Neural cell (in vitro differentiated cells): ENCODE measurements around the gene FMN2. TPM values are rescaled to one million over a fixed set of nuclear protein-coding genes. Genes with fewer than 3 reads are reported as not detected.

Experiments used
- H2AFZ ChIP-seq: fragments of 200-600, 300-800 bp; sonication (generic), shearing (Covaris generic); 2 replicates; pipeline ENCODE4 v1.6.0; 2014; ENCODE audit warnings: low read depth, mild to moderate bottlenecking, antibody characterized with exemption, low read length, moderate library complexity
- H3F3A ChIP-seq: fragments of 200-600 bp; shearing (Covaris generic); 2 replicates; pipeline ENCODE4 v1.6.1; 2016; ENCODE audit warnings: mild to moderate bottlenecking, moderate library complexity, mixed read lengths, antibody characterized with exemption, low read length; ENCODE audit not compliant: insufficient read depth, poor library complexity, severe bottlenecking
- H3K27ac ChIP-seq: fragments of 200-600, 300-800 bp; sonication (generic), shearing (Covaris generic); 2 replicates; pipeline ENCODE4 v1.5.1; 2014; ENCODE audit warnings: mild to moderate bottlenecking, low read length, moderate library complexity
- H3K27me3 ChIP-seq: fragments of 300-800, 200-600 bp; sonication (generic), shearing (Covaris generic); 2 replicates; pipeline ENCODE4 v1.6.0; 2014; ENCODE audit warnings: mild to moderate bottlenecking, low read depth, low read length, moderate library complexity; ENCODE audit not compliant: insufficient read depth
- H3K36me3 ChIP-seq: fragments of 300-800, 200-600 bp; sonication (generic), shearing (Covaris generic); 2 replicates; pipeline ENCODE4 v1.5.1; 2014; ENCODE audit warnings: mild to moderate bottlenecking, antibody characterized with exemption, low read length, moderate library complexity; ENCODE audit not compliant: insufficient read depth
- H3K4me2 ChIP-seq: fragments of 300-800, 200-600 bp; sonication (generic), shearing (Covaris generic); 2 replicates; pipeline ENCODE4 v1.6.0; 2014; ENCODE audit warnings: mild to moderate bottlenecking, low read length
- H3K4me3 ChIP-seq: fragments of 300-800, 200-600 bp; sonication (generic), shearing (Covaris generic); 2 replicates; pipeline ENCODE4 v1.5.1; 2014; ENCODE audit warnings: mild to moderate bottlenecking, low read length, moderate library complexity
- H3K79me2 ChIP-seq: fragments of 200-600 bp; shearing (Covaris generic); replicated peaks from 2 replicates; pipeline ENCODE4 v1.6.0; 2014; ENCODE audit warnings: mild to moderate bottlenecking, low read length, moderate library complexity; ENCODE audit not compliant: insufficient read depth
- H3K9ac ChIP-seq: fragments of 300-800, 200-600 bp; sonication (generic), shearing (Covaris generic); 2 replicates; pipeline ENCODE4 v1.6.1; 2016; ENCODE audit warnings: mild to moderate bottlenecking, low read length, mixed read lengths
- H3K9me2 ChIP-seq: fragments of 200-600 bp; shearing (Covaris generic); 2 replicates; pipeline ENCODE4 v1.6.1; 2016; ENCODE audit warnings: mild to moderate bottlenecking, low read length, mixed read lengths; ENCODE audit not compliant: insufficient read depth
- H3K9me3 ChIP-seq: fragments of 200-600, 300-800 bp; sonication (generic), shearing (Covaris generic); 2 replicates; pipeline ENCODE4 v1.6.1; 2016; ENCODE audit warnings: mild to moderate bottlenecking, mixed run types, low read length, moderate library complexity, mixed read lengths
- H4K20me1 ChIP-seq: fragments of 200-600 bp; shearing (Covaris generic); 2 replicates; pipeline ENCODE4 v1.6.1; 2016; ENCODE audit warnings: mild to moderate bottlenecking, mixed run types; ENCODE audit not compliant: insufficient read depth
- EP300 ChIP-seq: fragments of 450-650 bp; conservative IDR thresholded peaks from 2 replicates; pipeline ENCODE4 v1.6.1; 2014; ENCODE audit warnings: antibody characterized with exemption, mild to moderate bottlenecking, moderate library complexity; ENCODE audit not compliant: poor library complexity, severe bottlenecking
- EZH2 ChIP-seq: fragments of 200-600, 300-800 bp; shearing (Covaris generic), sonication (generic); IDR thresholded peaks from 2 replicates; pipeline ENCODE4 v1.6.1; 2014; ENCODE audit warnings: antibody characterized with exemption, low read length, borderline replicate concordance, mild to moderate bottlenecking; ENCODE audit not compliant: insufficient read depth, poor library complexity, severe bottlenecking
- MXI1 ChIP-seq: fragments of 450-650 bp; conservative IDR thresholded peaks from 2 replicates; pipeline ENCODE4 v1.6.1; 2014; ENCODE audit warnings: antibody characterized with exemption, mild to moderate bottlenecking; ENCODE audit not compliant: poor library complexity, severe bottlenecking
- POLR2AphosphoS5 ChIP-seq: IDR thresholded peaks from 2 replicates; pipeline ENCODE4 v1.6.1; 2012
- RAD21 ChIP-seq: fragments of 450-650 bp; conservative IDR thresholded peaks from 2 replicates; pipeline ENCODE4 v1.6.1; 2014; ENCODE audit warnings: antibody characterized with exemption, mild to moderate bottlenecking, moderate library complexity
- REST ChIP-seq: IDR thresholded peaks from 2 replicates; pipeline ENCODE4 v1.6.1; 2012; ENCODE audit warnings: borderline replicate concordance
- SMC3 ChIP-seq: fragments of 450-650 bp; conservative IDR thresholded peaks from 2 replicates; pipeline ENCODE4 v1.6.1; 2014; ENCODE audit warnings: antibody characterized with exemption, mild to moderate bottlenecking, moderate library complexity; ENCODE audit not compliant: poor library complexity
- TAF1 ChIP-seq: IDR thresholded peaks from 2 replicates; pipeline ENCODE4 v1.6.1; 2012; ENCODE audit warnings: low read depth
- polyA plus RNA-seq: library from polyadenylated mRNA; depleted of rRNA; stranded (reverse); fragments of >200 nt; gene quantifications from 2 replicates; pipeline ENCODE4 v1.2.3, GENCODE V29; 2014
- TF ChIP-seq, protein P1 (sequence below): fragments of 450-650 bp; IDR thresholded peaks from 2 replicates; pipeline ENCODE4 v1.5.1; 2014; ENCODE audit warnings: antibody characterized with exemption, mild to moderate bottlenecking, moderate library complexity; ENCODE audit not compliant: poor library complexity, severe bottlenecking

The FMN2 gene
- polyA plus RNA-seq, 1 donor from 2014 or later: 23.9 TPM

DNA sequence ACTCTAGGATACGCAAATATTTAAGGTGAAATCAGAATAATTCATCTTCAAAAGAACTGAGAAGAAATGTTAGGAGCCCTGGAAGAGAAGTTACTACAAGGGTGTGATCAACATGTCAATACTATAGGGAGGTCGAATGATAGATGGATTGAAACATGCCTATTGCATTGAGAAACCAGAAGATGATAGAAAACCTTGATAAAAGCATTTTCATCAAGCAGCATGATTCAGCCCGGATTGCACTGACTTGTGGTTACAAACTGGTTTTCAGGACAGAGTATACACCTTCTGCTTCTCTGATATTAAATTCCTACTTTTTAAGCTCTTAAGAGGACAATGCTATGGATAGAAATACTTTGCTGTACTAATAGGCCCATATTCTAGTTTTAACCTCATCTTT is 164.2 kb downstream of the FMN2 start:
- Histone ChIP-seq H3F3A (no peaks in the 10 kb centered on the region), H3K9me3 (no peaks in the 10 kb centered on the region), H2AFZ (no peak overlapping the region), H3K4me3 (no peak overlapping the region), H3K9me2 (no peaks in the 10 kb centered on the region), H4K20me1 (no peaks in the 10 kb centered on the region), H3K79me2 (no peaks in the 10 kb centered on the region), H3K27me3 (no peaks in the 10 kb centered on the region), H3K9ac (no peak overlapping the region), H3K27ac (no peak overlapping the region), H3K36me3 (peaks cover 12% of the 10 kb centered on the region), H3K4me2 (no peak overlapping the region)
- TF ChIP-seq MXI1: no peak
- TF ChIP-seq POLR2AphosphoS5: no peak
- no peak for TF ChIP-seq RAD21
- TF ChIP-seq SMC3: no peak
- no peak for TF ChIP-seq EP300
- no peak for TF ChIP-seq REST
- TF ChIP-seq EZH2: no peak
- TF ChIP-seq, protein P1, sequence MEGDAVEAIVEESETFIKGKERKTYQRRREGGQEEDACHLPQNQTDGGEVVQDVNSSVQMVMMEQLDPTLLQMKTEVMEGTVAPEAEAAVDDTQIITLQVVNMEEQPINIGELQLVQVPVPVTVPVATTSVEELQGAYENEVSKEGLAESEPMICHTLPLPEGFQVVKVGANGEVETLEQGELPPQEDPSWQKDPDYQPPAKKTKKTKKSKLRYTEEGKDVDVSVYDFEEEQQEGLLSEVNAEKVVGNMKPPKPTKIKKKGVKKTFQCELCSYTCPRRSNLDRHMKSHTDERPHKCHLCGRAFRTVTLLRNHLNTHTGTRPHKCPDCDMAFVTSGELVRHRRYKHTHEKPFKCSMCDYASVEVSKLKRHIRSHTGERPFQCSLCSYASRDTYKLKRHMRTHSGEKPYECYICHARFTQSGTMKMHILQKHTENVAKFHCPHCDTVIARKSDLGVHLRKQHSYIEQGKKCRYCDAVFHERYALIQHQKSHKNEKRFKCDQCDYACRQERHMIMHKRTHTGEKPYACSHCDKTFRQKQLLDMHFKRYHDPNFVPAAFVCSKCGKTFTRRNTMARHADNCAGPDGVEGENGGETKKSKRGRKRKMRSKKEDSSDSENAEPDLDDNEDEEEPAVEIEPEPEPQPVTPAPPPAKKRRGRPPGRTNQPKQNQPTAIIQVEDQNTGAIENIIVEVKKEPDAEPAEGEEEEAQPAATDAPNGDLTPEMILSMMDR: no peak
- no peak for TF ChIP-seq TAF1

DNA sequence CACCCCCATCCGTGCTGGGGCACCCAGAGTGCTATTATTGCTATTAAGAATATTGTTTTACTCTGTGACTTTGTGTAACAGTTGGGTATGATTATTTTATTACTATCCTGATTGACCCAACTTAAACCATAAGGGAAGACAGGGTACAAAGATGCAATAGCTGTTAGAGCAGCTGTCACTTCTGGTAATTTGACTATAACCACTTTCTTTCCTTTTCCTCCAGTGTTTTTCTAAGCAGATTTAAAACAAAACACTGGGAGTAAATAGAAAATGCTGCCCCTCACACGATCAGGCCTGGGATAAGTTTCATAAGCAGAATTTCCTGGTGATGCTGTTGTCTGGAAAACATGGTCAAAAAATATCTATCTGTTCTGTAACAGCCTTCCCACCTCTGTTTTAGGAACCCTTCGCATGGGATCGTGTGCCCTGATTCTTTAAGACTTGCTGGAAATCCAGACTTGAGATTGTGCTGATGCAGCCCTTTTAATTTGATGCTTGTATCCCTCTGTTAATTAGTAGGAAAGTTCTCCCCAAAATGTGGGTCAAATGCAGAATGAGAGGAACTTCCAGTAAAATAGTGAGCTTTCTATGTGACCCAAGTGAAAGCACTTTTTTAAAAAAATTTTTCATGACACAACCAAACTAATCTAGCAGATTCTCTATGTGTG is 165.3 kb downstream of the FMN2 start:
- Histone ChIP-seq H3K4me3 (no peak overlapping the region), H3K9me2 (no peaks in the 10 kb centered on the region), H3K27ac (no peak overlapping the region), H3K9me3 (no peaks in the 10 kb centered on the region), H3K79me2 (no peaks in the 10 kb centered on the region), H3K9ac (no peak overlapping the region), H3K4me2 (no peak overlapping the region), H3F3A (no peaks in the 10 kb centered on the region), H3K27me3 (no peaks in the 10 kb centered on the region), H4K20me1 (no peaks in the 10 kb centered on the region), H2AFZ (no peak overlapping the region), H3K36me3 (peaks cover 12% of the 10 kb centered on the region)
- TF ChIP-seq TAF1 (no peak), RAD21 (no peak), POLR2AphosphoS5 (no peak), REST (no peak), EP300 (no peak), SMC3 (no peak), MXI1 (no peak), EZH2 (no peak)
- TF ChIP-seq, protein P1: no peak
